ENCODE data around the gene ZRANB2. TPM values are rescaled to one million over a fixed set of nuclear protein-coding genes. Genes with fewer than 3 reads are reported as not detected.

ZRANB2 gene
- total and polyA plus RNA-seq, 2 of the 4 experiments (the other 2 are of a cell fraction) = 23.7 to 67.2 TPM

DNA sequence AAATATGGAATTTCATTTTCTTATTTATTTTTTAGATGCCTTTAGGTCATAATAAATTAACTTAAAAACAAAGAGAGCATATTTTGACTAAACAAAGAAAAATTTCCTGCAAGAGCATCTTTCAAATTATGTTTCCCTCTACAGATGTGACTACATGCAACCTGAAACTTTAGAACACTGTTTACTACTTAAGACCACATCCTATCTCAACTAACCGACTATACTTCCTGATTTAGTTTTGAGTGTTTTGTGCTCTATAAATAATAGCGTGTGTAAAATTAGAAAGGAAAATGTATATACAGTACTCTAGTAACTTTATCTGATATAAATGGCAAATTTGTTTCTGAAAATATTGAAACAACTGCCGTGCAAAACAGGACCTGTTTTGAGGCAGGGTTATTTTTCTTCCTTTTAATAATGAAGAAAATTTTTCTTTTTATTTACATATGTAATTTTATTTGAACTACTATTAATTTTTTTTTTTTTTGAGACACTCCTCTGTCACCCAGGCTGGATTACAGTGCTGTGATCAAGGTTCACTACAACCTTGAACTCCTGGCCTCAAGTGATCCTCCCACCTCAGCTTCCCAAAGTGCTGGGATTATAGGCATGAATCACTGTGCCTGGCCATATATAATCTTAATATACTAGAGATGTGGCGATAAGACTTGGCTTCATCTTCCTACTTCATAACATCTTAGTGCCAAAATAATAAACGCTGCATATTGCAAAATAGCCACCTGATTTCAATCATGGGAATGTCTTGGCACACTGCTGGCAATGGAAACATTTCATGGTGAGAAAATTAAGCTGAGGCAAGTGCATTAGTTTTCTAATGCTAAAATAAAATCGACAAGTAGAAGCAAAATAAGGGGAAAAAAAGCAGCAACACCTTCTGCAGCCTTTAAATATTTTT is 12.3 kb downstream of the ZRANB2 start (continued):
- TF ChIP-seq, protein P1, sequence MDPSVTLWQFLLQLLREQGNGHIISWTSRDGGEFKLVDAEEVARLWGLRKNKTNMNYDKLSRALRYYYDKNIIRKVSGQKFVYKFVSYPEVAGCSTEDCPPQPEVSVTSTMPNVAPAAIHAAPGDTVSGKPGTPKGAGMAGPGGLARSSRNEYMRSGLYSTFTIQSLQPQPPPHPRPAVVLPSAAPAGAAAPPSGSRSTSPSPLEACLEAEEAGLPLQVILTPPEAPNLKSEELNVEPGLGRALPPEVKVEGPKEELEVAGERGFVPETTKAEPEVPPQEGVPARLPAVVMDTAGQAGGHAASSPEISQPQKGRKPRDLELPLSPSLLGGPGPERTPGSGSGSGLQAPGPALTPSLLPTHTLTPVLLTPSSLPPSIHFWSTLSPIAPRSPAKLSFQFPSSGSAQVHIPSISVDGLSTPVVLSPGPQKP (IDR thresholded peaks at IDR 0.05; ENCODE audit: borderline replicate concordance, low read depth, low read length) = no peak

DNA sequence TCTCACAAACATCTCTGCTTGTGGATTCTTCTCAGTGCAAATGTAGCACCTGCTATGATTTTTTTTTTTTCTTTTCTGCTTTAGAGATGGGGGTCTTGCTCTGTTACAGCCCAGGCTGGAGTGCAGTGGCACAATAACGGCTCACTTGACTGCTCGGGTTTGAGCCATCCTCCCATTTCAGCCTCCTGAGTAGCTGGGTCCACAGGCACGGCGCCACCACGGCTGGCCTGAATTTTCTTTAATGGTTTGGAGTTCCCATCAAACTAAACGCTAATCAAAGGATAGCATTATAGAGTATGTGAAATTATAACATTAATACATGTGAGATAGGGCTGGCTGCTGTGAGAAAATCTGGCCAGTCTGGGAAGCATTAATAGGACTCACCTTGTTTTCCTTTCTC is 26.0 kb downstream of the ZRANB2 start:
- no peak overlapping the region for H3K4me3 ChIP-seq (ENCODE audit: insufficient read depth, low read depth, low read length)
- H3K79me1 ChIP-seq (ENCODE audit: low read depth in 1 of 2, low read length in 2 of 2) = no peaks in the 10 kb centered on the region
- H4K8ac ChIP-seq (ENCODE audit: low read depth in 2 of 2, low read length in 2 of 2) = no peak overlapping the region
- H4K20me1 ChIP-seq (ENCODE audit: insufficient read depth, low read length) = no peaks in the 10 kb centered on the region; the same call in 1 of the 2 replicates
- H2AK9ac ChIP-seq (replicated peaks; ENCODE audit: low read depth, low read length, poor library complexity) = no peak overlapping the region
- H3K23ac ChIP-seq (ENCODE audit: low read depth, low read length) = no peak overlapping the region
- no peak overlapping the region for H2BK120ac ChIP-seq (ENCODE audit: low read depth, low read length)
- intact Hi-C loops (cut with micrococcal nuclease) (no loop called here), dilution Hi-C loops (cut with HindIII; ENCODE audit: low sequenced_read_pairs, unreplicated experiment) (no loop called here), in situ Hi-C loops (cut with MboI; ENCODE audit: low sequenced_read_pairs) (loop anchor here (10.0 kb wide), 1 partner anchor 810 kb away; no protein-coding TSS in a partner anchor)
- H2AK5ac ChIP-seq (ENCODE audit: low read depth, low read length) = no peak overlapping the region
- ChIA-PET CTCF (no interaction called here), POLR2A (ENCODE audit: unreplicated experiment) (no interaction called here)
- no CpG with 5 or more reads among the region's 6 CpGs for WGBS, 2 experiments (ENCODE audit: extremely low coverage in 2 of 2, insufficient read length in 1 of 2)
- DNase-seq (no peak), ATAC-seq (ENCODE audit: low read depth) (no peak)
- H2AFZ ChIP-seq (replicated peaks; ENCODE audit: low read length, poor library complexity) = no peak overlapping the region
- H2BK20ac ChIP-seq (ENCODE audit: low read depth, low read length) = no peak overlapping the region
- H3K9me3 ChIP-seq (ENCODE audit: control insufficient read depth, insufficient read depth, low read length) = no peaks in the 10 kb centered on the region
- H3K18ac ChIP-seq (ENCODE audit: low read depth, low read length) = no peak overlapping the region
- 0 out of 2 replicates have a peak, but pooled peaks cover 2% of the 10 kb centered on the region for H3K27me3 ChIP-seq (ENCODE audit: control insufficient read depth, insufficient read depth, low read length)
- no peak overlapping the region for H3K56ac ChIP-seq (ENCODE audit: extremely low read depth, insufficient read depth, low read length)
- H2BK5ac ChIP-seq (ENCODE audit: low read depth, low read length, poor library complexity, severe bottlenecking) = no peak overlapping the region
- no peak overlapping the region for H3K4ac ChIP-seq (ENCODE audit: low read depth, low read length)
- H4K5ac ChIP-seq (ENCODE audit: low read depth, low read length) = no peak overlapping the region
- no peaks in the 10 kb centered on the region for H3K4me1 ChIP-seq (ENCODE audit: control insufficient read depth, insufficient read depth, low read length)
- H3K4me2 ChIP-seq (ENCODE audit: low read depth, low read length) = no peak overlapping the region
- peaks cover 3% of the 10 kb centered on the region; the same call in 1 of the 2 replicates for H3K9me1 ChIP-seq (ENCODE audit: insufficient read depth, low read length)
- no peak overlapping the region for H4K91ac ChIP-seq (ENCODE audit: insufficient read depth, low read depth, low read length)
- no peak overlapping the region for H3K14ac ChIP-seq (replicated peaks; ENCODE audit: low read depth, low read length)
- H3K9ac ChIP-seq (ENCODE audit: low read depth, low read length) = no peak overlapping the region
- H3K36me3 ChIP-seq (ENCODE audit: control insufficient read depth, insufficient read depth, low read length) = peaks cover 3% of the 10 kb centered on the region
- H2BK15ac ChIP-seq (ENCODE audit: low read depth, low read length) = no peak overlapping the region
- no TSS peak for BruUV-seq (replicated peaks)
- H3K27ac ChIP-seq (ENCODE audit: insufficient read depth, low read length) = no peak overlapping the region
- TF ChIP-seq NFE2L2 (IDR thresholded peaks at IDR 0.05; ENCODE audit: low read depth, low read length) (no peak), POLR2A (IDR thresholded peaks at IDR 0.05; ENCODE audit: low read depth, low read length) (no peak), RCOR1 (IDR thresholded peaks at IDR 0.05; ENCODE audit: insufficient replicate concordance, low read length) (no peak), BHLHE40 (IDR thresholded peaks at IDR 0.05; ENCODE audit: low read depth, low read length) (no peak), MXI1 (IDR thresholded peaks at IDR 0.05; ENCODE audit: borderline replicate concordance, low read depth, low read length) (no peak), FOS (IDR thresholded peaks at IDR 0.05; ENCODE audit: low read depth, low read length) (no peak), CEBPB (IDR thresholded peaks at IDR 0.05; ENCODE audit: low read depth, low read length) (no peak), RAD21 (IDR thresholded peaks at IDR 0.05; ENCODE audit: low read length) (no peak), RFX5 (IDR thresholded peaks at IDR 0.05; ENCODE audit: low read depth, low read length) (no peak), MAFK (IDR thresholded peaks at IDR 0.05; ENCODE audit: low read depth, low read length) (no peak)
- TF ChIP-seq, protein P2, sequence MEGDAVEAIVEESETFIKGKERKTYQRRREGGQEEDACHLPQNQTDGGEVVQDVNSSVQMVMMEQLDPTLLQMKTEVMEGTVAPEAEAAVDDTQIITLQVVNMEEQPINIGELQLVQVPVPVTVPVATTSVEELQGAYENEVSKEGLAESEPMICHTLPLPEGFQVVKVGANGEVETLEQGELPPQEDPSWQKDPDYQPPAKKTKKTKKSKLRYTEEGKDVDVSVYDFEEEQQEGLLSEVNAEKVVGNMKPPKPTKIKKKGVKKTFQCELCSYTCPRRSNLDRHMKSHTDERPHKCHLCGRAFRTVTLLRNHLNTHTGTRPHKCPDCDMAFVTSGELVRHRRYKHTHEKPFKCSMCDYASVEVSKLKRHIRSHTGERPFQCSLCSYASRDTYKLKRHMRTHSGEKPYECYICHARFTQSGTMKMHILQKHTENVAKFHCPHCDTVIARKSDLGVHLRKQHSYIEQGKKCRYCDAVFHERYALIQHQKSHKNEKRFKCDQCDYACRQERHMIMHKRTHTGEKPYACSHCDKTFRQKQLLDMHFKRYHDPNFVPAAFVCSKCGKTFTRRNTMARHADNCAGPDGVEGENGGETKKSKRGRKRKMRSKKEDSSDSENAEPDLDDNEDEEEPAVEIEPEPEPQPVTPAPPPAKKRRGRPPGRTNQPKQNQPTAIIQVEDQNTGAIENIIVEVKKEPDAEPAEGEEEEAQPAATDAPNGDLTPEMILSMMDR (conservative IDR thresholded peaks at IDR 0.05; ENCODE audit: low read depth, low read length) = no peak
- TF ChIP-seq, protein P3, sequence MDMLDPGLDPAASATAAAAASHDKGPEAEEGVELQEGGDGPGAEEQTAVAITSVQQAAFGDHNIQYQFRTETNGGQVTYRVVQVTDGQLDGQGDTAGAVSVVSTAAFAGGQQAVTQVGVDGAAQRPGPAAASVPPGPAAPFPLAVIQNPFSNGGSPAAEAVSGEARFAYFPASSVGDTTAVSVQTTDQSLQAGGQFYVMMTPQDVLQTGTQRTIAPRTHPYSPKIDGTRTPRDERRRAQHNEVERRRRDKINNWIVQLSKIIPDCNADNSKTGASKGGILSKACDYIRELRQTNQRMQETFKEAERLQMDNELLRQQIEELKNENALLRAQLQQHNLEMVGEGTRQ (IDR thresholded peaks at IDR 0.05; ENCODE audit: low read depth, low read length) = no peak
